Hypothalamus (tissue), 51 donors: ENCODE results near the gene ZNF514.
"Not testable (repeated sequence)": the region's sequence is repeated elsewhere in the genome, so short reads cannot be mapped to it uniquely, and the experiment has no call there.

Source experiments
- DNase-seq, 51 donors: peaks; one replicate each; lab custom pipeline; 2025; lab: John Stamatoyannopoulos, UW

ZNF514 gene

GRCh38 chr2:95143838-95144237 lies 15.8 kb downstream of the ZNF514 start:
- DNase-seq: no peak

GRCh38 chr2:95138702-95139101 lies 20.9 kb downstream of the ZNF514 start:
- DNase-seq: no peak

- DNase-seq: no peak
Measured at GRCh38 chr2:95122197-95122551, 37.5 kb downstream of the ZNF514 start.

- peak; percentile 15 to 89 (median 71) for DNase-seq
Measured at GRCh38 chr2:95121407-95122196, 38.0 kb downstream of the ZNF514 start, which contains the start of gene MRPS5. Gene MRPS5, minus strand, starts transcription at chr2:95121808. Its CDS starts 17 bp downstream, at chr2:95121791.

GRCh38 chr2:95121093-95121406 lies 38.6 kb downstream of the ZNF514 start:
- DNase-seq: no peak

GRCh38 chr2:95115418-95115817 lies 44.2 kb downstream of the ZNF514 start:
- peak in 42 of 51 donors; percentile 2 to 77 (median 32) for DNase-seq

GRCh38 chr2:95113464-95113863 lies 46.2 kb downstream of the ZNF514 start:
- DNase-seq: no peak

GRCh38 chr2:95110395-95110794 lies 49.3 kb downstream of the ZNF514 start:
- no peak for DNase-seq

GRCh38 chr2:95109260-95109659 lies 50.4 kb downstream of the ZNF514 start:
- DNase-seq: no peak

GRCh38 chr2:95106081-95106480 lies 53.6 kb downstream of the ZNF514 start:
- no peak for DNase-seq

GRCh38 chr2:95104606-95105005 lies 55.0 kb downstream of the ZNF514 start:
- DNase-seq: no peak

GRCh38 chr2:95099910-95100309 lies 59.7 kb downstream of the ZNF514 start:
- no peak for DNase-seq

- not testable (repeated sequence) for DNase-seq
Measured at GRCh38 chr2:95098273-95098672, 61.4 kb downstream of the ZNF514 start.
